ENCODE results near the gene SNX13. TPM values are rescaled to one million over a fixed set of nuclear protein-coding genes. Genes with fewer than 3 reads are reported as not detected.

The SNX13 gene
- total and polyA plus RNA-seq, 12 donors = 7.1 to 57.7 (median 44.6) TPM

DNA sequence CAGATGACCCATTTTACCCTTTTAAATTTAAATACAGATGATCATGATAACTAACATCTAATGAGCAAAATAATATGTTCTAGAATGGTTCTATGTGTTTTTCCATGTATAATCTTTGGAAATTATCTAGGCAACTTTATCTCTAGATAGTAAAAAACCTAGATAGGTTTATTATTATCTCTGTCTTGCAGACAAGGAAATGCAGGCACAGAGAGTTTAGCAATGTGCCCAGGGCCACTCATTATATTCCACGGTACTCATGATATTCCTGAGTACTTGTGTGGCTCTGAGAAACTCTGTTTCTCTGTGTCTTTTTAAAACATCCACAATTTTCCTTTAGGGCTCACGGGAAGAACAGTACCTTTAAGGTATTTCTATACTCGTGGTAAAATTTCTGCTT lies 26.4 kb upstream of the SNX13 start:
- WGBS, 2 donors = 76 to 80% methylated on average over 3 of the region's 3 CpGs
- TF ChIP-seq, protein P1, sequence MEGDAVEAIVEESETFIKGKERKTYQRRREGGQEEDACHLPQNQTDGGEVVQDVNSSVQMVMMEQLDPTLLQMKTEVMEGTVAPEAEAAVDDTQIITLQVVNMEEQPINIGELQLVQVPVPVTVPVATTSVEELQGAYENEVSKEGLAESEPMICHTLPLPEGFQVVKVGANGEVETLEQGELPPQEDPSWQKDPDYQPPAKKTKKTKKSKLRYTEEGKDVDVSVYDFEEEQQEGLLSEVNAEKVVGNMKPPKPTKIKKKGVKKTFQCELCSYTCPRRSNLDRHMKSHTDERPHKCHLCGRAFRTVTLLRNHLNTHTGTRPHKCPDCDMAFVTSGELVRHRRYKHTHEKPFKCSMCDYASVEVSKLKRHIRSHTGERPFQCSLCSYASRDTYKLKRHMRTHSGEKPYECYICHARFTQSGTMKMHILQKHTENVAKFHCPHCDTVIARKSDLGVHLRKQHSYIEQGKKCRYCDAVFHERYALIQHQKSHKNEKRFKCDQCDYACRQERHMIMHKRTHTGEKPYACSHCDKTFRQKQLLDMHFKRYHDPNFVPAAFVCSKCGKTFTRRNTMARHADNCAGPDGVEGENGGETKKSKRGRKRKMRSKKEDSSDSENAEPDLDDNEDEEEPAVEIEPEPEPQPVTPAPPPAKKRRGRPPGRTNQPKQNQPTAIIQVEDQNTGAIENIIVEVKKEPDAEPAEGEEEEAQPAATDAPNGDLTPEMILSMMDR (IDR thresholded peaks at IDR 0.05) = no peak
- Histone ChIP-seq H3K4me3 (no peak overlapping the region), H3K4me1 (no peaks in the 10 kb centered on the region), H3K27ac (no peak overlapping the region), H3K27me3 (no peaks in the 10 kb centered on the region), H3K9me3 (no peaks in the 10 kb centered on the region), H3K36me3 (no peaks in the 10 kb centered on the region)
- ATAC-seq (no peak), DNase-seq (no peak)
- intact Hi-C loops (cut with DNase I) = loop anchor here in 3 of 10 donors (10.0 kb wide), 3 partner anchors 192 to 378 kb away; no protein-coding TSS in a partner anchor

- no peak overlapping the region for H3K27ac ChIP-seq
- no peaks in the 10 kb centered on the region for H3K27me3 ChIP-seq
- no peaks in the 10 kb centered on the region for H3K36me3 ChIP-seq
- intact Hi-C loops (cut with DNase I) = loop anchor here in 3 of 10 donors (10.0 kb wide), 3 partner anchors 191 to 379 kb away; no protein-coding TSS in a partner anchor
- no peaks in the 10 kb centered on the region for H3K4me1 ChIP-seq
- no peak for DNase-seq
- no peaks in the 10 kb centered on the region for H3K9me3 ChIP-seq
- TF ChIP-seq, protein P1 (IDR thresholded peaks at IDR 0.05) = no peak
- ATAC-seq = no peak
- H3K4me3 ChIP-seq = no peak overlapping the region
Measured at GRCh38 chr7:17965603-17966002, 25.3 kb upstream of the SNX13 start.

- H3K27ac ChIP-seq = no peak overlapping the region
- H3K4me3 ChIP-seq = no peak overlapping the region
- DNase-seq (no peak), ATAC-seq (no peak)
- 60 to 77% methylated on average over 3 of the region's 3 CpGs for WGBS, 2 donors
- no peaks in the 10 kb centered on the region for H3K27me3 ChIP-seq
- TF ChIP-seq, protein P1 (IDR thresholded peaks at IDR 0.05) = no peak
- intact Hi-C loops (cut with DNase I) = loop anchor here in 3 of 10 donors (10.0 kb wide), 3 partner anchors 188 to 382 kb away; no protein-coding TSS in a partner anchor
- H3K36me3 ChIP-seq = no peaks in the 10 kb centered on the region
- H3K4me1 ChIP-seq = no peaks in the 10 kb centered on the region
- no peaks in the 10 kb centered on the region for H3K9me3 ChIP-seq
Measured at GRCh38 chr7:17963281-17963680, 23.0 kb upstream of the SNX13 start.

DNA sequence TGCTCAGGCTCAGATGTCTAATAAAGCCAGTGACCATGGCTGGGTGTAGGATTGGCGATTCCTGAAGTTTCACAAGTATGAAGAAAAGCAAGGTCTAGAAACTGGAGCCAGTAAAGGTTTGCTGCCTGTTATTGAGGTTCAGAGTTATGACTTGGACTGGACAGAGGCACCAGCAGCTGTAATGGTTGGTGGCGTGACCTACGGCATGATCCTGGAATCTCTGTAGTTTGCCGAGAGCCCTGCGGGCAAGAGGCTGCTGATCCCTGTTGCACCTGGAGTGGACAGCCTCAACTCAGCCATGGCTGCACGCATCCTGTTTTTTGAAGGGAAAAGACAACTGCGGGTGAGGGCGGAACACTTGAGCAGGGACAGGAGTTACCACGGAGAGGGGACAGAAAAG lies 22.4 kb upstream of the SNX13 start:
- no peak for ATAC-seq
- WGBS, 2 donors = 94 to 97% methylated on average over 9 of the region's 9 CpGs
- TF ChIP-seq, protein P1 (IDR thresholded peaks at IDR 0.05) = no peak
- intact Hi-C loops (cut with DNase I) = loop anchor here in 3 of 10 donors (10.0 kb wide), 3 partner anchors 188 to 382 kb away; no protein-coding TSS in a partner anchor
- no peaks in the 10 kb centered on the region for H3K4me1 ChIP-seq
- DNase-seq = no peak
- no peaks in the 10 kb centered on the region for H3K27me3 ChIP-seq
- H3K36me3 ChIP-seq = no peaks in the 10 kb centered on the region
- H3K9me3 ChIP-seq = no peaks in the 10 kb centered on the region
- no peak overlapping the region for H3K4me3 ChIP-seq
- no peak overlapping the region for H3K27ac ChIP-seq
